HG02759 (cell line): Measurements from ENCODE around the gene SLC22A14.
"Not testable (repeated sequence)": the region's sequence is repeated elsewhere in the genome, so short reads cannot be mapped to it uniquely, and the experiment has no call there.

ENCODE experiments used
- ATAC-seq: cut with Tn5 transposase; IDR thresholded peaks from one replicate; pipeline ENCODE4 v1.9.1; 2021; ENCODE audit warnings: mild to moderate bottlenecking, moderate library complexity; ENCODE audit not compliant: unreplicated experiment

The SLC22A14 gene

DNA sequence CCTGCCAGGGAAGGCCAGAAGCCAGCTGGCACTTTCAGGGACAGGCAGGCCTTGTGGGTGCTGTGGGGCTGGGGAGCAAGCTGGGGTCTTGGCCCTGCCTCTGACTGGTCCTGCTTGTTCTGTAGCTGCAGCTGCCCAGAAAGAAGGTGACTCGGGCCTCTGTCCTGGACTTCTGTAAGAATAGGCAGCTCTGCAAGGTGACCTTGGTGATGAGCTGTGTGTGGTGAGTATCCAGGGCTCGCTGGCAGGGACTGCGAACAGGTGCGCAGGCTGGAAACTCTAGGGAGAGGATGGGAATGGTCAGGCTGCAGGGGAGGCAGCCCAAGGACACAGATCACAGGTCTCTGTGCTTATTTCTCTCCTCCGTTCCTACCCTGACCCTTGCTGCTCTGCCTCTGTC is 31.2 kb downstream of the SLC22A14 start:
- ATAC-seq = no peak

GRCh38 chr3:38313695-38314094 is 31.6 kb downstream of the SLC22A14 start:
- ATAC-seq = no peak

GRCh38 chr3:38314112-38314763 is 32.1 kb downstream of the SLC22A14 start:
- ATAC-seq = no peak

DNA sequence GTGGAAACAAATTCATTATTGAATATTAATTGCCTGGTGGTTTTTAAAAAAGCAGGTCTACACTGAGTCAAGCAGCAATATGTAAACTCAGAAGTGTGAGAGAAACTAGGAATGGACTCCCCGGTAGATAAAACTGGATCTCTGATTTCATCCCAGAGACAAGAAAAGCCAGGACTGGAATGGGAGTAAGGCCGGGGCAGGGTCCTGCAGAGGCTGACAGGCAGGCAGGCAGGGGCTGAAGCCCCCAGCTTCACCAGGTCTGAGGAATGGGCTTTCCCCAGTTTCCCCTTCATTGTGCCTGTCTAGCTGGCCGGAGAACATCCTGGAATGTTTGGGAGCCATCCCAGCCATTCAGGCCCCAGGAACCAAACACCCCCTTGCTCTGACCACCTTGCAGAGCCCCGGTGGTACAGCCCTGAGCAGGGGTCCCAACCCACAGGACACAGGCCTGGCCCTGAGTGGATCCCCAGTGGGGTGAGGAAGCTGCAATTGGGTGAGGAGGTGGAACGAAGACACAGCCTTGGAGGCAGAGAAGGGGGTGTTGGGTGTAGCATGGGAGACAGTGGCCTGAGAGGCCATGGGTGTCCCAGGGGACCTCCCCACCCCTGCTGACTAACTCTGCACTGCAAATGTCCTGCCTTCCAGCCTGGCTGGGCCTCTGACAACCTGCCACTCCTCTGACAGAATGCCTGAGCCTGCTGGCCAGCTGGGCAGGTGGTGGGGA is 32.8 kb downstream of the SLC22A14 start:
- no peak for ATAC-seq

DNA sequence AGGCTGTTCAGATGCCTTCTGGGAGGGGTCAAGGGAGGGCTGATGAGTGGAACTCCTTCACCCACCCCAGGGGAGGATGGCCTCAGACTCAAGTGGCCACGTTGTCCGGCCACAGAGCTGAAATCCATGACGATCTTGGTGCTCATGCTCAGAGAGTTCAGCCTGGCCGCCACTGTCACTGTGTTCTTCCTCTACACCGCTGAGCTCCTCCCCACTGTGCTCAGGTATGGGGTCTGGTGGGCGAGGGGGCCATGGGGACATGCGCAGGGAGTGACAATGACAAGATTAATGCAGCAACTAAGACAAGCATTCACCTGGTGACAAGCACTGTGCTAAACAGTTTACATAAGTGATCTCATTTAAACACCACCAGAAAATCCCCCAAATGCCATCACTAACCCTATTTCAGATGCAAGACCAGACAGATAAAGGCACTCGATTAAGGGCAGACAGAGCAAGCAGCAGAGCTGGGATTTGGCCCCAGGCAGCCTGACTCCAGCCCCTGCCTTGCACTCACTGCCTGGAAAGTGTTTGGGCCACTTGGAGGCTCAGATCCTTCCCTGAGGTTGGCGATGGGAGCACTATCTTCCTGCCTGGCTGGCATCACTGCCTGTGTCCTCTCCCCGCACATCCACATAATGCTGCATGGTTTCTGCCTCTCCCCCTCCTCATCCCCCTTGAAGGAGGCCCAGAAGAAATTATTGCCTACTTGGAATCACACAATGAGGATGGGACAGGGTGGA is 33.6 kb downstream of the SLC22A14 start:
- no peak for ATAC-seq

- ATAC-seq = no peak
These were observed 34.5 kb downstream of the SLC22A14 start for GRCh38 chr3:38316356-38317191.

DNA sequence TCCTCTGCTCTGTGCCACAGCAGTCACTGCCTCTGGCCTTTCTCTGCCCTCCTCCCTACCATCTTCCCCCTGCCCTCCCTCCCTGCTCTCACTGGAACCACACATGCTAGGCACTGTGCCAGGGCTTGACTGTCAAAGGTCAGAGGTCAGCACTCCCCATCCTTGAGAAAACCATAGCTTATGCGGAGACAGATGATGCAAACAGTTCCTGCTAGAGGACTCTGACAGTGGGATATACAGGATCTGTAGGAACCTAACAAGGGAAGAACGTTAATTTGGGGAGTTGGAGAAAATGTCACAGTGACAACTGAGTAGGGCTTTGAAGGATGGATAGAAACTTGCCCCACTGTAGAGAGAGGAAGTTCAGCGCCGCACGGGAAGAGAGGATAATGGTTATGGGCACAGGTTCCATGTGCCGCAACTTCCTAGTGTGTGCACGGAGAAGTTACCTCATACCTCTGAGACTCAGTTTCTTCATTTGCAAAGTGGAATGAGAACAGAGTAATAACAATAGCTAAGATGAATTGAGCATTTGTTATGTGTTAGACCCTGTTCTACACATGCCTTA is 35.2 kb downstream of the SLC22A14 start:
- no peak for ATAC-seq

GRCh38 chr3:38318766-38319671 is 36.9 kb downstream of the SLC22A14 start:
- ATAC-seq = no peak

DNA sequence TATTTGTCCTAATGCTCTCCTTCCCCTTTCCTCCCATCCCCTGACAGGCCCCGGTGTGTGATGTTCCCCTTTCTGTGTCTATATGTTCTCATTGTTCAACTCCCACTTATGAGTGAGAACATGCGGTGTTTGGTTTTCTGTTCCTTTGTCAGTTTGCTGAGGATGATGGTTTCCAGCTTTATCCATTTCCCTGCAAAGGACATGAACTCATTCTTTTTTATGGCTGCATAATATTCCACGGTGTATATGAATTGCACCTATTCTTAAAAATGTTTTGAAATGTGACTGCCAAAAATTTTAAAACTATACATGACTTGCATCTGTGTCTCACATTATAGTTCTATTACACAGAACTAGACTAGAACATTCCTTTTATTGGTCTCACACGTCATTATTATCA is 38.5 kb downstream of the SLC22A14 start:
- ATAC-seq = not testable (repeated sequence)

DNA sequence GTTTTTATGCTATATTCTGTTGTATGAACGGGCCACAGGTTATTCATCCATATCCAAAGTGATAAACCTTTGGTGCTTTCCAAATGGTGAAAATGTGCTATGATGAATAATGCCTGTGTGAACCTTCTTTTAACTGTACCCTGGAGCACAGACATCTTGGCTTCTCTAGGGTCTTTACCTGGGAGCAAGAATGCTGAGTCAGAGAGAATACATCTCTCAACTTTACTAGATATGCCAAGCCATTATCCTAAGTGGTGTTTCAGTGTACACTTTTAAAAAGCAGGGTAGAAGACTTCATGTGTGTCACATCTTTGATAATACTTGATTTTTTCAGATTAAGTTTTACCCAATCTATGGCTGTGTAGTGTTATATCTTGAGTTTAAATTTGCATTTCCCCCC is 41.0 kb downstream of the SLC22A14 start:
- ATAC-seq = no peak

GRCh38 chr3:38325256-38325655 is 43.2 kb downstream of the SLC22A14 start:
- no peak for ATAC-seq

DNA sequence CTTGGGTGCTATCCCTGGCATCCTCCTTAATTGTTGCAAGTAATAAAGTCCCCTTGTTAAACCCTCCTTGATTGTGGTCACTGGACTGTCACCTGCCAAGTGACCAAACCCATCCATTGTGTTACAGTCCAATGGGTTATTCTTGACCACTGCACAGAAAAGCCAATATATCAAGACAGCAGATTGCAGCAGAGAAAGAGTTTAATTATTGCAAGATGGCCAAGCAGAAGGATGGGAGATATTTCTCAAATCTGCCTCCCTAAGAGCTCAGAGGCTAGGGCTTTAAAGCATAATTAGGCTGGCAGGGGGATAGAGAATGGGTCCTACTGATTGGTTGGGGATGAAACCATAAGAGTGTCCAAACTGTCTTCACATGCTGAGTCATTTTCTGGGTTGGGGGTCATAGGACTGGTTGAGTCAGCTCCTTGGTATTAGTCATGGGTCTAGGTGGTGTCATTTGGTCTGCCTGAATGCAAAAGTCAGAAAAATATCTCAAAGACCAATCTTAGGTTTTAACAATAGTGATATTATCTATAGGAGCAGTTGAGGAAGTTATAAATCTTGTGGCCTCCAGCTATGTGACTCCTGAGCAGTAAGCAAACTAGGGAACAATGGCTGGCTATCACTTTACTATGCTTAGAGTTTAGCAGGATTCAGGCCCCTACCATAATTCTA is 45.4 kb downstream of the SLC22A14 start:
- ATAC-seq = no peak

GRCh38 chr3:38331257-38332022 is 49.3 kb downstream of the SLC22A14 start:
- ATAC-seq = no peak

GRCh38 chr3:38332201-38332600 is 50.1 kb downstream of the SLC22A14 start:
- ATAC-seq = no peak

GRCh38 chr3:38334142-38335055 is 52.3 kb downstream of the SLC22A14 start:
- no peak for ATAC-seq

GRCh38 chr3:38335263-38335662 is 53.2 kb downstream of the SLC22A14 start:
- no peak for ATAC-seq

DNA sequence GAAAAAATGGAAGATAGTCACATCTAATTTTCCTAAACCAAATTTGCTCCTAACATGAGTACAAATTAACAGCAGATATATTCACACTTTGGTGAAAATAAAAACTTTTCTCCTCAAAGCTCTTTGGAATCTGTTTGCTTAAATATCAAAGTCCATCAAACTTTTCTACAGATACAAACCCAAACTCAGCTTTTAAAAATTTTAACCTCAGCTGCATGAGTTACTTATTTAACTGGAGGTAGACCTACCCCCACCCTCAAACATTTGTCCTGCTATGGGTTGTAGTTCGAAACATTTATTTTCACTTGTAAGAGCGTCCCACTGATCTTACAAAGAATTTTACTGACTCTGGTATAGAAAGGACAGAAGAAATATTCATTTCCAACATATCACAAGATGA is 55.6 kb downstream of the SLC22A14 start:
- no peak for ATAC-seq
